Measurements from ENCODE around the gene ULBP1. TPM values are rescaled to one million over a fixed set of nuclear protein-coding genes. Genes with fewer than 3 reads are reported as not detected.
"Not testable (repeated sequence)": the region's sequence is repeated elsewhere in the genome, so short reads cannot be mapped to it uniquely, and the experiment has no call there.

Gene ULBP1
- total RNA-seq, 1 experiment from 2014 or later = 1.5 TPM

- DNase-seq, H3K36me3 ChIP-seq, H3K4me3 ChIP-seq, H3K9me3 ChIP-seq, H3K27me3 ChIP-seq: not testable (repeated sequence)
Observed at GRCh38 chr6:149959806-149960205, 3.9 kb upstream of the ULBP1 start.

GRCh38 chr6:149960488-149960887 is 3.3 kb upstream of the ULBP1 start:
- Histone ChIP-seq H3K4me3 (no peak overlapping the region), H3K36me3 (no peaks in the 10 kb centered on the region), H3K27me3 (peaks cover 2% of the 10 kb centered on the region; the same call in 1 of the 2 replicates), H3K9me3 (no peaks in the 10 kb centered on the region)
- DNase-seq = no peak

GRCh38 chr6:149961728-149962425 is 1.9 kb upstream of the ULBP1 start:
- no peaks in the 10 kb centered on the region for H3K36me3 ChIP-seq
- no peak overlapping the region for H3K4me3 ChIP-seq
- peak; percentile 51 for DNase-seq
- no peaks in the 10 kb centered on the region for H3K9me3 ChIP-seq
- H3K27me3 ChIP-seq = no peaks in the 10 kb centered on the region

GRCh38 chr6:149962461-149963211 is 1.1 kb upstream of the ULBP1 start:
- peak; percentile 58 for DNase-seq
- H3K9me3 ChIP-seq = no peaks in the 10 kb centered on the region
- no peaks in the 10 kb centered on the region for H3K27me3 ChIP-seq
- peak overlapping the region; percentile 50 for H3K4me3 ChIP-seq
- no peaks in the 10 kb centered on the region for H3K36me3 ChIP-seq

GRCh38 chr6:149963212-149963461 is 606 bp upstream of the ULBP1 start:
- Histone ChIP-seq H3K27me3 (no peaks in the 10 kb centered on the region), H3K4me3 (peak overlapping the region; percentile 50), H3K9me3 (no peaks in the 10 kb centered on the region), H3K36me3 (no peaks in the 10 kb centered on the region)
- DNase-seq = no peak

- no peak for DNase-seq
- Histone ChIP-seq H3K9me3 (no peaks in the 10 kb centered on the region), H3K4me3 (peak overlapping the region; percentile 50), H3K27me3 (no peaks in the 10 kb centered on the region), H3K36me3 (no peaks in the 10 kb centered on the region)
Observed at GRCh38 chr6:149964308-149965193, 808 bp downstream of the ULBP1 start.

GRCh38 chr6:149965194-149966020 is 1.7 kb downstream of the ULBP1 start:
- Histone ChIP-seq H3K27me3 (no peaks in the 10 kb centered on the region), H3K36me3 (no peaks in the 10 kb centered on the region), H3K9me3 (no peaks in the 10 kb centered on the region), H3K4me3 (no peak overlapping the region)
- DNase-seq = no peak

- H3K36me3 ChIP-seq, H3K9me3 ChIP-seq, H3K4me3 ChIP-seq, H3K27me3 ChIP-seq, DNase-seq: not testable (repeated sequence)
Observed at GRCh38 chr6:149966319-149966718, 2.6 kb downstream of the ULBP1 start.

- H3K4me3 ChIP-seq = no peak overlapping the region
- H3K27me3 ChIP-seq = no peaks in the 10 kb centered on the region
- no peaks in the 10 kb centered on the region for H3K36me3 ChIP-seq
- no peaks in the 10 kb centered on the region for H3K9me3 ChIP-seq
- no peak for DNase-seq
Observed at GRCh38 chr6:149967591-149967990, 3.8 kb downstream of the ULBP1 start.

- not testable (repeated sequence) for H3K36me3 ChIP-seq, H3K9me3 ChIP-seq, H3K27me3 ChIP-seq, H3K4me3 ChIP-seq, DNase-seq
Observed at GRCh38 chr6:149967999-149968398, 4.3 kb downstream of the ULBP1 start.

GRCh38 chr6:149968909-149969308 is 5.2 kb downstream of the ULBP1 start:
- not testable (repeated sequence) for H3K36me3 ChIP-seq, H3K4me3 ChIP-seq, H3K27me3 ChIP-seq, H3K9me3 ChIP-seq, DNase-seq

GRCh38 chr6:149969635-149970034 is 5.9 kb downstream of the ULBP1 start:
- H3K4me3 ChIP-seq = no peak overlapping the region
- no peak for DNase-seq
- H3K27me3 ChIP-seq = no peaks in the 10 kb centered on the region
- no peaks in the 10 kb centered on the region for H3K36me3 ChIP-seq
- no peaks in the 10 kb centered on the region for H3K9me3 ChIP-seq

- not testable (repeated sequence) for H3K27me3 ChIP-seq, H3K36me3 ChIP-seq, DNase-seq, H3K9me3 ChIP-seq, H3K4me3 ChIP-seq
Observed at GRCh38 chr6:149974394-149974793, 10.7 kb downstream of the ULBP1 start.

- no peaks in the 10 kb centered on the region; the same call in 1 of the 2 replicates for H3K27me3 ChIP-seq
- DNase-seq = no peak
- no peak overlapping the region for H3K4me3 ChIP-seq
- H3K36me3 ChIP-seq = no peaks in the 10 kb centered on the region
- no peaks in the 10 kb centered on the region for H3K9me3 ChIP-seq
Observed at GRCh38 chr6:149974825-149975224, 11.1 kb downstream of the ULBP1 start.

- no peak overlapping the region for H3K4me3 ChIP-seq
- no peaks in the 10 kb centered on the region for H3K36me3 ChIP-seq
- no peak for DNase-seq
- H3K27me3 ChIP-seq = no peaks in the 10 kb centered on the region; the same call in 1 of the 2 replicates
- H3K9me3 ChIP-seq = no peaks in the 10 kb centered on the region
Observed at GRCh38 chr6:149975400-149975799, 11.7 kb downstream of the ULBP1 start.

- H3K4me3 ChIP-seq = no peak overlapping the region
- H3K27me3 ChIP-seq = no peaks in the 10 kb centered on the region; the same call in 1 of the 2 replicates
- H3K9me3 ChIP-seq = no peaks in the 10 kb centered on the region
Observed at GRCh38 chr6:149977221-149977620, 13.5 kb downstream of the ULBP1 start.

More at GRCh38 chr6:149977221-149977620, 13.5 kb downstream of the ULBP1 start:
- H3K36me3 ChIP-seq = no peaks in the 10 kb centered on the region
- no peak for DNase-seq
